K562 (cell line): ENCODE data around the gene KMT2A. TPM values are rescaled to one million over a fixed set of nuclear protein-coding genes. Genes with fewer than 3 reads are reported as not detected.

ENCODE experiments used
- ARID3B ChIP-seq: fragments of 250-450 bp; sonication (Bioruptor Pico); IDR thresholded peaks from 2 replicates; pipeline ENCODE4 v1.4.0; 2020; ENCODE audit warnings: borderline replicate concordance
- BRD9 ChIP-seq: fragments of 450-650 bp; IDR thresholded peaks from 2 replicates; pipeline ENCODE4 v1.6.1; 2018; ENCODE audit warnings: low read depth; ENCODE audit not compliant: partially characterized antibody
- C11orf30 ChIP-seq: fragments of 450-650 bp; IDR thresholded peaks from 2 replicates; pipeline ENCODE4 v1.6.1; 2016; ENCODE audit warnings: low read depth, mild to moderate bottlenecking
- CBFA2T3 ChIP-seq: fragments of 450-650 bp; IDR thresholded peaks from 2 replicates; pipeline ENCODE4 v1.6.1; 2017
- CEBPB ChIP-seq: fragments of 450-650 bp; IDR thresholded peaks from 2 replicates; pipeline ENCODE4 v1.6.1; 2016; ENCODE audit warnings: missing genetic modification characterization, missing compliant biosample characterization
- ELF1 ChIP-seq: fragments of 200-800 bp; sonication (Bioruptor generic); IDR thresholded peaks from 2 replicates; pipeline ENCODE4 v1.6.1; 2016; ENCODE audit warnings: missing genetic modification characterization, missing compliant biosample characterization
- ESRRB ChIP-seq: fragments of 250-450 bp; sonication (Bioruptor Pico); IDR thresholded peaks from 2 replicates; pipeline ENCODE4 v1.5.0; 2020; ENCODE audit warnings: mild to moderate bottlenecking, moderate library complexity, borderline replicate concordance
- FOXA3 ChIP-seq, 2 experiments: fragments of 450-650 bp in 1 of 2; sonication (generic) in 1 of 2; formaldehyde crosslinking; IDR thresholded peaks in 1 of 2; conservative IDR thresholded peaks in 1 of 2; 2 replicates each; pipeline versions ENCODE4 v1.4.0 to v1.8.0; 2020 to 2022; ENCODE audit warnings: mild to moderate bottlenecking in 2 of 2, missing genetic modification reagents in 1 of 2
- GTF2B ChIP-seq: IDR thresholded peaks from 2 replicates; pipeline ENCODE4 v1.6.1; 2011; ENCODE audit not compliant: insufficient read length; ENCODE audit errors: extremely low read depth
- HEY1 ChIP-seq: fragments of 250-450 bp; sonication (Bioruptor Pico); IDR thresholded peaks from 2 replicates; pipeline ENCODE4 v1.5.0; 2020; ENCODE audit warnings: mild to moderate bottlenecking, moderate library complexity, borderline replicate concordance
- HIVEP1 ChIP-seq: fragments of 250-450 bp; sonication (Bioruptor Pico); IDR thresholded peaks from 2 replicates; pipeline ENCODE4 v1.4.0; 2020; ENCODE audit warnings: mild to moderate bottlenecking
- JUND ChIP-seq, 2 experiments: IDR thresholded peaks; 2 replicates in 1 of 2; 3 replicates in 1 of 2; pipeline ENCODE4 v1.6.1; 2011; ENCODE audit warnings: borderline replicate concordance in 2 of 2, low read depth in 2 of 2, low read length in 2 of 2, improper control_type of control experiment in 1 of 2, missing biosample characterization in 1 of 2, missing genetic modification characterization in 1 of 2, missing genetic modification reagents in 1 of 2
- MEIS2 ChIP-seq: fragments of 450-650 bp; IDR thresholded peaks from 2 replicates; pipeline ENCODE4 v1.6.1; 2014; ENCODE audit warnings: mild to moderate bottlenecking; ENCODE audit not compliant: partially characterized antibody
- MITF ChIP-seq: IDR thresholded peaks from 2 replicates; pipeline ENCODE4 v1.6.1; 2014; ENCODE audit warnings: antibody characterized with exemption
- MLX ChIP-seq, 2 experiments: fragments of 450-650 bp in 1 of 2; sonication (generic) in 1 of 2; formaldehyde crosslinking; conservative IDR thresholded peaks; 2 replicates each; pipeline versions ENCODE4 v1.4.0 to v1.8.1; 2020 to 2022; ENCODE audit warnings: mild to moderate bottlenecking in 1 of 2, missing genetic modification reagents in 1 of 2
- NBN ChIP-seq: fragments of 450-650 bp; IDR thresholded peaks from 2 replicates; pipeline ENCODE4 v1.6.1; 2016; ENCODE audit warnings: low read depth, mild to moderate bottlenecking
- NR2C1 ChIP-seq, 2 experiments: fragments of 450-650 bp; IDR thresholded peaks; 2 replicates each; pipeline ENCODE4 v1.6.1; 2017; ENCODE audit warnings: mild to moderate bottlenecking in 2 of 2, antibody characterized with exemption in 1 of 2, inconsistent platforms in 1 of 2, missing compliant biosample characterization in 1 of 2, missing genetic modification characterization in 1 of 2
- NR2C2 ChIP-seq, 2 experiments: fragments of 200-800 bp in 1 of 2; sonication (Bioruptor generic) in 1 of 2; sonication (generic) in 1 of 2; formaldehyde crosslinking in 1 of 2; IDR thresholded peaks; 2 replicates each; pipeline versions ENCODE4 v1.6.1 to v1.8.0; 2016 to 2022; ENCODE audit warnings: mild to moderate bottlenecking in 1 of 2, missing compliant biosample characterization in 1 of 2, missing genetic modification characterization in 1 of 2, missing genetic modification reagents in 1 of 2
- POLR3A ChIP-seq: IDR thresholded peaks from 2 replicates; pipeline ENCODE4 v1.6.1; 2011; ENCODE audit warnings: borderline replicate concordance, mild to moderate bottlenecking, moderate library complexity; ENCODE audit not compliant: insufficient read length, insufficient read depth; ENCODE audit errors: extremely low read depth
- TBP ChIP-seq: optimal IDR thresholded peaks from 2 replicates; pipeline ENCODE3; 2011; ENCODE audit warnings: low read depth, low read length, improper control_type of control experiment
- XRCC3 ChIP-seq: fragments of 450-650 bp; IDR thresholded peaks from 2 replicates; pipeline ENCODE4 v1.6.1; 2017; ENCODE audit warnings: mild to moderate bottlenecking, moderate library complexity
- XRCC4 ChIP-seq: IDR thresholded peaks from one replicate; pipeline ENCODE4 v1.6.1; 2011; ENCODE audit not compliant: insufficient read depth, insufficient read length; ENCODE audit errors: extremely low read depth
- ZBTB17 ChIP-seq: fragments of 450-650 bp; formaldehyde crosslinking; IDR thresholded peaks from 2 replicates; pipeline ENCODE4 v1.4.0; 2020; ENCODE audit warnings: mild to moderate bottlenecking
- ZC3H8 ChIP-seq: fragments of 450-650 bp; IDR thresholded peaks from 2 replicates; pipeline ENCODE4 v1.6.1; 2017
- polyA plus RNA-seq, 8 experiments: library from polyadenylated mRNA; depleted of rRNA in 4 of 8; stranded (reverse) in 5 of 8; unstranded in 3 of 8; fragments of >200 nt; fragmentation: Nextera tagmentation in 2 of 8; fragmentation: Illumina TruSeq in 1 of 8; extraction: Ambion mirVana in 2 of 8; extraction: Trizol in 1 of 8; gene quantifications; 2 replicates each; pipeline versions ENCODE4 v1.2.1 to v1.2.3, GENCODE V29; 2011 to 2014; ENCODE audit warnings: inconsistent platforms in 1 of 8, missing spikeins in 1 of 8
- total RNA-seq, 7 experiments: library from RNA; depleted of rRNA in 6 of 7; stranded (reverse); fragments of >200 nt in 6 of 7; fragmentation: Illumina TruSeq in 2 of 7; extraction: Trizol in 2 of 7; gene quantifications; 2 replicates each; pipeline versions ENCODE4 v1.2.1 to v1.2.3, GENCODE V29; 2011 to 2021; ENCODE audit warnings: low replicate concordance in 1 of 7

KMT2A gene
- total and polyA plus RNA-seq, 9 of the 15 experiments (the other 6 are each of a cell fraction or from before 2014, with no cell fraction given) = 9.6 to 59.9 (median 32.6) TPM

GRCh38 chr11:118415739-118416068 lies 20.6 kb upstream of the KMT2A start (continued):
- no peak for TF ChIP-seq MLX (CRISPR knock-in tag; conservative IDR thresholded peaks at IDR 0.05)
- TF ChIP-seq CEBPB (tag) = peak; percentile 5; the same call in 1 of the 2 replicates
- no peak for TF ChIP-seq XRCC3
- no peak for TF ChIP-seq XRCC4
- no peak for TF ChIP-seq MITF
- peak; percentile 82 for TF ChIP-seq ZBTB17 (CRISPR knock-in tag)
- TF ChIP-seq ARID3B = no peak
- TF ChIP-seq GTF2B = no peak
- no peak for TF ChIP-seq BRD9
- no peak for TF ChIP-seq ZC3H8
- TF ChIP-seq CBFA2T3 = peak; percentile 94
- peak; percentile 95 for TF ChIP-seq ELF1 (tag)
- peak; percentile 57; the same call in 1 of the 2 replicates for TF ChIP-seq HEY1 (CRISPR knock-in tag)
- TF ChIP-seq FOXA3 (CRISPR knock-in tag; conservative IDR thresholded peaks at IDR 0.05 in 1 of 2, IDR thresholded peaks at IDR 0.05 in 1 of 2) = peak in 1 of 2 experiments; percentile 35; a peak in 3 of 4 replicates
- TF ChIP-seq MEIS2 = peak; percentile 42
- TF ChIP-seq NR2C2 (CRISPR knock-in tag; IDR thresholded peaks at IDR 0.05) = no peak
- TF ChIP-seq NR2C2 (tag; IDR thresholded peaks at IDR 0.05) = peak; percentile 43; the same call in 1 of the 2 replicates
- peak; percentile 95 for TF ChIP-seq C11orf30
- TF ChIP-seq ESRRB (CRISPR knock-in tag) = no peak
- peak; percentile 98 for TF ChIP-seq JUND (IDR thresholded peaks at IDR 0.05; ENCODE audit: borderline replicate concordance, low read depth, low read length)
- TF ChIP-seq JUND (tag; IDR thresholded peaks at IDR 0.05; ENCODE audit: borderline replicate concordance, low read depth, low read length) = peak; percentile 97
- TF ChIP-seq TBP = no peak
- TF ChIP-seq NBN = peak; percentile 86; the same call in 1 of the 2 replicates
- no peak for TF ChIP-seq HIVEP1 (CRISPR knock-in tag)
- peak; percentile 33; the same call in 1 of the 2 replicates for TF ChIP-seq NR2C1 (IDR thresholded peaks at IDR 0.05)
- no peak; the same call in 1 of the 2 replicates for TF ChIP-seq NR2C1 (tag; IDR thresholded peaks at IDR 0.05)
- TF ChIP-seq POLR3A = no peak
